ENCODE data around the gene TSFM. TPM values are rescaled to one million over a fixed set of nuclear protein-coding genes. Genes with fewer than 3 reads are reported as not detected.

The TSFM gene
- total RNA-seq, 2 experiments from 2014 or later: 23.0 to 24.4 TPM

DNA sequence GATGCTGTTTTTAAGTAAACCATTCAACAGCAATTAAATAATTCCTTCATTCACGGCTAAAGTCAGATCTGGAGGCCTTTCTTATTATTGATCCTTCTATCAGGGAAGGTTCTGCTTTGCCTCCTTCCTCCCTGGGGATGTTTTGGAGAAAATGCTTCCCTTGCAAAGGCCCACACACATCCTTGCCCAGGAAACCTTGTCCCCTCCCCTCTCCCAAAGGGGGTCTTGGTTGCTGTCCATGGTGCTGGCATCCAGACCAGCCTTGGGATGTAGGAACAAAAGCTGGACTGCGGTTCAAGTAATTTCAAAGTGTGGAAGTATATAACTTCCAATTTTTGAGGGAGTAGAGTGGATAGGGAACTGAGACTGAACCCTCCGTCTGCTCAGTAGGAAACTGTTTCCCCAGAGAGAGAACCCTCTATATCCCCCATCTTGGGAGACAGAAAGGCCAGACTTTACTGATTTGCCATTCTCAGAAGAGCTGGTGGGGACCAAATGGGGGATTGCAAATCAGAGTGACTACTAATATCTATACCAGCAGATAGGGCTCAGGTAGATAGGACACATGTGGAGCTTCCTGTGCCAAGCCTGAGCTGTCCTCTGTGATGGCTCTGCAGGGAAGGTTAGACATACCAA is 22.1 kb upstream of the TSFM start:
- H3K9me3 Mint-ChIP-seq: no peaks in the 10 kb centered on the region
- DNase-seq (no peak), ATAC-seq (ENCODE audit: low read depth) (no peak)
- POLR2A ChIA-PET: no interaction called here
- peaks cover 8% of the 10 kb centered on the region for H3K36me3 Mint-ChIP-seq
- no peak overlapping the region for H3K4me3 Mint-ChIP-seq
- H3K27ac Mint-ChIP-seq: no peak overlapping the region
- peaks cover 5% of the 10 kb centered on the region for H3K27me3 Mint-ChIP-seq
- H3K4me1 Mint-ChIP-seq: peaks cover 18% of the 10 kb centered on the region

DNA sequence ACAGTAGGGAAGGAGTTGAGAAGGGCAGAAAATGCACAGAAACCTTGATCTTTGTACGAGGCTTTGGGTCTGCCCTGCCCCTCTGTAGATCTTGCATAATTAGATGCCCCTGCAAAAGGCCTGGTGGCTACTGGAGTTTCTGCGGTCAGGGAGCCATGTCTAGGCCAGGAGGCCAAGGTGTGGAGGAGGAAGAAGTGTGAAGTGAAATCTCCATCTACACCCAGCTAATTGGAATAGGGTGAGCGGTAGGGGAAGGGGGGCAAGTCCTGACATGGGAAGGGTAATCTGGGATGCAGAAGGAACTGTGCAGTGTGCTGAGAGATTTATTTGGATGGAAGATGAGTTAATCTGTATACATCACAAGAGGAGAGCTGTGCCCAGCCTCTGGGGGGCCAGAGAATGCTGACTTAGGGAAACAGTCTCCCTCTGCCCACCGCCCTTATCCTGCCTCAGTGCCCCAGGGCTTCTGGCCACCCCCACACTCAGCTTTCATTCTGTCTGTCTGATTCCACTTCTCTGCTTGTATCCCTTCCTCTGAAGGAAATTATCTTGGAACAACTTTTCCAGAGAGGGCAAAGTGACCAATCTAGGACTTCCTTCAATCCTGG is 21.1 kb upstream of the TSFM start:
- H3K27me3 Mint-ChIP-seq: peaks cover 9% of the 10 kb centered on the region
- no peaks in the 10 kb centered on the region for H3K9me3 Mint-ChIP-seq
- H3K36me3 Mint-ChIP-seq: peaks cover 8% of the 10 kb centered on the region
- no peak overlapping the region for H3K4me3 Mint-ChIP-seq
- ATAC-seq (ENCODE audit: low read depth) (no peak), DNase-seq (no peak)
- H3K27ac Mint-ChIP-seq: no peak overlapping the region
- peaks cover 22% of the 10 kb centered on the region for H3K4me1 Mint-ChIP-seq
- POLR2A ChIA-PET: no interaction called here

DNA sequence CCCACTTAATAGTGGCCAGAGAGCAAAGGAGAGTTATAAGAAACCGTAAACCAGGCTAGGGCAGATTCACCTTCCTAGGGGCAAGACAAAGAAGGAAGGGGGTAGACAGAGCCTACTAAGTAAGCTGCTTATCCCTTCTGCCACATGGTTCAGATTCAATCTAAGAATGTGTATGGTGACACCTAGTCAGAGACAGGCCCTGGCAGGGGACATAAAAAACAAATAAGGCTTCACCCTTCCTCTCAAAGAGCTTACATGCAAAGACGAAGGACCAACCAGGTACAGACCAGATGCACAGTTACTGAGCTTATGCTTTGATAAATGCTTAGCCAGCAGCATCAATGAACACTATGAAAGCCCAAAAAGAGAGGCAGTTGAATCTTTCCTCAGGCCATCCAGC is 20.1 kb upstream of the TSFM start:
- Mint-ChIP-seq H3K4me3 (no peak overlapping the region), H3K9me3 (no peaks in the 10 kb centered on the region), H3K27me3 (peaks cover 11% of the 10 kb centered on the region), H3K36me3 (peaks cover 8% of the 10 kb centered on the region), H3K4me1 (peaks cover 21% of the 10 kb centered on the region), H3K27ac (no peak overlapping the region)
- POLR2A ChIA-PET: no interaction called here
- no peak for DNase-seq
- ATAC-seq (ENCODE audit: low read depth): no peak

DNA sequence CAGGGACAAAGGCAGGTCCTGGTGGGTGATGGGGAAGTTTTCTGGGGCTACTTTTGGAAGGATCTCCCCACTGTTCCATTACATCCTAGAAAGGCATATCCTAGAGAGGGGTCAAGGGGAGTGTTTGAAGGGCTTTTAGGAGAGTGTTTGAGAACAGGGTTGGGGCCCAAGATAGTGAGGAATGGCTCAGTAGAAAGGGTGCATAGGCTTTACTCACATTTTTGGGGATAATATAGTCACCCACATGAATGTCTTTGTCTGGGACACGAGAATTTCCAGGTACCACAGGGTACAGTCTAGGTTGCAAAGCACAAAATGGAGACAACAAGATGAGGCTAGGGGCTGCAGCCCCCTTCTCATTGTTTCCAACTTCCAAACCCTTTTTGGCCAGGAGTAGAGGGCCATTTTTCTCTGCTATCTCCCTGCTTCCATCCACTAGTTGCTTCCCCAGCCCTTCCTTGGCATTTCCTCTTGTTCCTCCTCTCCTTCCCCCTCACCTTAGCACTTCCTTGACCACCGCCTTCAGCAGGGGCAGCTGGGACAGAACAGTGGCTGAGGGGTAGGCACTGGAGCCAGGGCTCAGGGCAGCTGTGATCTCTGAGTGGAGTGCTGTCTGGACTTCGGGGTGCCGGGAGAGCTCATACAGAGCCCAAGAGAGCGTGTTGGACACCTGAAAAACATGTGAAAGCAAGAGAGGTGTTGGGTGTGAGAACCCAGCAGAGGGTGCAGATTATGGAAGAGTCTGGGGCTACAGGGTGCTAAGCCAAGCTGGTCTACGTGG is 18.5 kb upstream of the TSFM start:
- ATAC-seq (ENCODE audit: low read depth): no peak
- DNase-seq: no peak
- POLR2A ChIA-PET: interaction anchor here (4.3 kb wide), 1 partner anchor 8 kb away, joined by 20 read pairs; the partner anchor contains the start of gene MARCHF9
- H3K27ac Mint-ChIP-seq: peak overlapping the region; percentile 21
- H3K4me3 Mint-ChIP-seq: peak overlapping the region; percentile 89
- no peaks in the 10 kb centered on the region for H3K9me3 Mint-ChIP-seq
- H3K27me3 Mint-ChIP-seq: peaks cover 11% of the 10 kb centered on the region
- peaks cover 21% of the 10 kb centered on the region for H3K4me1 Mint-ChIP-seq
- peaks cover 7% of the 10 kb centered on the region for H3K36me3 Mint-ChIP-seq

DNA sequence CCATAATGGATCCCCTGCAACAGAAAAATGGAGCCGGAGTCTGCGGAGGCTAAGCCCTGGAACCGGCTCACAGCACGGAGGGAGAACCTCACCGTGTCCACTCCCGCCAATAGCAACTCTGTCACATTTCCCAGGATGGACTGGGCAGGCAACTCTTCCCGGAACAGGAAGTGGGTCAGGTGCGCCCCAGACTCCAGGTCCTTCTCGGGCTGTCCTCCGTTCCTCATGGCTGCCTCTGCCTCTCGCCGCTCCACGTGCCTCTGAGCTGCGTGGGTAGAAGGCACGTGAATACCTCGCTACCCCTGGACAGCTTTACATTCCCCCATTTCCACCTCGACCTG is 18.0 kb upstream of the TSFM start:
- H3K4me3 Mint-ChIP-seq: peak overlapping the region; percentile 89
- peaks cover 18% of the 10 kb centered on the region for H3K4me1 Mint-ChIP-seq
- H3K36me3 Mint-ChIP-seq: peaks cover 7% of the 10 kb centered on the region
- H3K27ac Mint-ChIP-seq: peak overlapping the region; percentile 28
- peak; percentile 6 for ATAC-seq (ENCODE audit: low read depth)
- no peaks in the 10 kb centered on the region for H3K9me3 Mint-ChIP-seq
- DNase-seq: no peak
- H3K27me3 Mint-ChIP-seq: peaks cover 11% of the 10 kb centered on the region
- POLR2A ChIA-PET: interaction anchor here (4.3 kb wide), 1 partner anchor 8 kb away, joined by 20 read pairs; the partner anchor contains the start of gene MARCHF9

DNA sequence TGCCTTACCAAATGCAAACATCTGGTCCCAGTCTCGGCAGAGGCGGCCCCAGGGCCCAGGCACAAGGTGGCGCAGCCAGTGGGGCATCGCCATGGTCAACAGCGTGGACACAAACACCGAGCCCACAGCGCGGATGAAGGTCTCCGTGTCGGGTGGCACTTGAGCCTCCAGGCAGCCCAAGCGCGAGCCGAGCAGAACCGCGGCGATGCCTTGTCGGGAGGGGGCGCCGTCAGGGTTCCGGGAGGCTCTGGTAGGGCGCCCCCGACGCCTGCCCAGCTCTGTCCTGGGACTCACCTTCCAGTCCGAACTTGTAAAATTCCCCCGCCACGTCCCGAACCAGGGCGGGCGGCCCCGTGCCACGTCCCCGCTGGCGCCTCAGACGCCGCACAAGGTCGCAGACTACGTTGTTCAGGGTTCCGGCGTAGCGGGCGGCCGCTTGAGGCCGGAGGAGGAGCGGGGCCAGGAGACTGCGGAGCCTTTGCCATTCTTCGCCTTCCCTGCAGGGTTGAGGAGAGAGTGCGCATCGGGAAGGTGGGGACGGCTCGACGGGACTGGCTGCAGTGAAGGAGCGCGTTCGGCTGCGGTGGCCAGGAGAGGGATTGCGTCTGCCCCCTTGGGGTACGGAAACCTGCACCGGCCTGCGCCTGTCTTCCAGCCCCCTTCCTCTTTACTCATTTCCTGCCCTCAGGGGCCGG is 17.4 kb upstream of the TSFM start:
- H3K4me3 Mint-ChIP-seq: peak overlapping the region; percentile 89
- peaks cover 18% of the 10 kb centered on the region for H3K4me1 Mint-ChIP-seq
- DNase-seq: peak; percentile 74
- peak overlapping the region; percentile 28 for H3K27ac Mint-ChIP-seq
- peaks cover 7% of the 10 kb centered on the region for H3K36me3 Mint-ChIP-seq
- H3K9me3 Mint-ChIP-seq: no peaks in the 10 kb centered on the region
- ATAC-seq (ENCODE audit: low read depth): peak; percentile 82
- POLR2A ChIA-PET: interaction anchor here (0.7 to 4.3 kb wide), 2 partner anchors 9 to 71 kb away, joined by 4 to 20 read pairs; partner anchors contain the start of gene MARCHF9
- H3K27me3 Mint-ChIP-seq: peaks cover 11% of the 10 kb centered on the region

DNA sequence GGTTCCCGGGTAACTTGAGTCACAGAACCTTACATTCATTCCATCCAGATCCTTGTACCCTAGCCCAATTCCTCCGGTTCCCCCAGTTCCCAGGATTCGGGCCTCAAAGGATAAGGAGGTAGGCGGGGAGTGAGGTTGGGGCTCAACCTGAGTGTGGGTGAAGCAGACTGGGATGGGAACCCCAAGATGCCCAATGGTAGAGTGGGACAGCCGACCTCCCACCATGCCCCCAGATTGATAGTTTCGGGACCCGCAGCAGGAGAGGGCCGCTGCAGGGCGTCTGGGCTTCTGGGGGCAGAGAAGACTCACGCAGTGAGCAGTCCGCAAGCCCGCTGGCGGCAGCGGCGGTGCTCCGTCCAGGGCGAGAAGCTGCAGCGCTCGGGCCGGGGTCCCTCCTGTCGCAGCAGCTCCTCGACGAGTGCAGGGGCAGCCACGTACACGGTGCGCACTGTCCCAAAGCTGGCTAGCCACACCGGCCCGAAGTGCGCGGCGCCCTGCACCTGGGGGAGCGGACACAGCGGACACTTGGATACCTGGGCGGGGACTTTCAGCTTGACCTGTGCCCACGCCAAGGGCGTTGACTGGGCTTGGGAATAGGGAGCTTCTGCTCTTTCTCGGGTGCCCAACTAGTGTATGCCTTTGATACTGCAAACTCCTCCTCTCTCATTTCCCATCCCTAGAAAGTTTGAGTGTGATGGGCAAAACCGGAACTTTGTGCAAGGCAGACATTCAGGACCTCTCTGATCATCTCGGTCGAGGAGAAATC is 16.7 kb upstream of the TSFM start:
- DNase-seq: peak; percentile 44
- peak overlapping the region; percentile 89 for H3K4me3 Mint-ChIP-seq
- H3K27me3 Mint-ChIP-seq: peaks cover 11% of the 10 kb centered on the region
- POLR2A ChIA-PET: interaction anchor here (0.7 to 4.3 kb wide), 3 partner anchors 9 to 70 kb away, joined by 4 to 20 read pairs (median 4); partner anchors contain the start of gene MARCHF9
- H3K27ac Mint-ChIP-seq: no peak overlapping the region
- peaks cover 18% of the 10 kb centered on the region for H3K4me1 Mint-ChIP-seq
- no peaks in the 10 kb centered on the region for H3K9me3 Mint-ChIP-seq
- peaks cover 7% of the 10 kb centered on the region for H3K36me3 Mint-ChIP-seq
- peak; percentile 20 for ATAC-seq (ENCODE audit: low read depth)

DNA sequence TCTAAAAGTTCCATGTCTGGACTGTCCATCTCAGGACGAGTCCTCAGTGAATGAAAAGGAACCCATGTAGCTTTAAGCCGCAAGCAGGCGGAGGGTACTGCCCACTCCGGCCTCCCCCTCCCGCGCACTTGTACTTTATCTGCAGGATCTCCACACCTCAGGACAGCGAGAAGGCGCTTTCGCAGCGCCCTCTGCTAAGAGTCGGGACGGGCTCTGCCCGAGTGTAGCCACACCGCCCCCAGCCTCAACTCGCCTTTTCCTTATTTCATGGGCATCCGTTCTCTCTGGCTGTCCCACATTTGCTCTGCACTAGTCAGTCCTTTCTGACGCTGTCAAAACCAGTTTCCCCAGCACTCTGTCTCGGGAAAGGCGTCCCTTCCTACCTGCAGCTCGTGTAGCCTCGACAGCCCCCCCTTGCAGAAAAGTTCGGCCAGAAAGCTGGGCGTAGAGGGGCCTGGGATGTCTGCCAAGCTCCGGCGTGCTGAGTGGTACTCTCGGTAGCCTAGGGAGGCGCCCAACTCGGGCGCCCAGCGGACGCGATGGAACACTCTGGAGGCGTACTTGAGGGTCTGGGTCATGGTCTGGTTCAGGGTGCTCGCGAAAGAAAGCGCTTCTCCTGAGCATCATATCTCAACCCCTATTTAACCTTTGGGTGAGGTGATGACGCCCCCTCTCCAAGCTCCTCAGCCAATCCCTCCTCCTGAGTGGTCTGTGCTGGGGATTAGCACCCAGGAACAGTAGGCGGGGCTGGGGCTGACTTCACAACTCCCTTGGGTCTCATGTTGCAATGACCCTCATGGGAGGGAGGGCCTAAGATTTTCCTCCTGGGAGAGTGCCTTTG is 15.9 kb upstream of the TSFM start, which contains the start of gene CYP27B1:
Gene CYP27B1 (minus strand): TSS at position 615 of the 841 bp plus-strand sequence. CDS start 37 bp downstream, at position 578.
- peak within 1 kb of the TSS; percentile 89 for H3K4me3 Mint-ChIP-seq
- POLR2A ChIA-PET: interaction anchor here (1.5 to 4.3 kb wide), 4 partner anchors 10 to 25 kb away, joined by 3 to 20 read pairs (median 4); partner anchors contain the start of gene MARCHF9
- H3K27me3 Mint-ChIP-seq: peaks cover 11% of the 10 kb centered on the region
- H3K4me1 Mint-ChIP-seq: peaks cover 23% of the 10 kb centered on the region
- no peak within 1 kb of the TSS for H3K27ac Mint-ChIP-seq
- ATAC-seq (ENCODE audit: low read depth): no peak
- H3K9me3 Mint-ChIP-seq: no peaks in the 10 kb centered on the region
- no peak for DNase-seq
- H3K36me3 Mint-ChIP-seq: peaks cover 7% of the 10 kb centered on the region

DNA sequence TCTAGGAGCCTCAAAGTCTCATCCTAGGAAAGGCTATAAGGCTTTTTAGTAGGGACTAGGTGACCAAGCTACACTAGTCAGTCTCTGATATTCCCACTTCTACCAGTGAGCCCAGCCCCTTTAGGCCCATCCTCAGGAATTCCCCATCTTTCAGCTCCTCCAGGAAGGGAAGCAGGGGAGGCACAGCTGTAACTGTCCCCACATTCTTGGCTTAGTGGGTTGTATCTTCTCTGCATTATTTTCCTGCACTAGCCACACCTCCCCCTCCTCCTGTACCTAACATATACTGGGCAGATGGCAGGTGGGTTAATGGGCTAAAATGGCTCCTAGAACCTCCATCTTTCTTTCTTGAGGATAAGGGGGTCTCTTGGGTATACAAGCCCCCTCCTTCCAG is 15.3 kb upstream of the TSFM start:
- no peaks in the 10 kb centered on the region for H3K9me3 Mint-ChIP-seq
- H3K27ac Mint-ChIP-seq: no peak overlapping the region
- no peak overlapping the region for H3K4me3 Mint-ChIP-seq
- POLR2A ChIA-PET: interaction anchor here (1.5 to 4.3 kb wide), 3 partner anchors 11 to 26 kb away, joined by 3 to 20 read pairs (median 5); partner anchors contain the start of gene MARCHF9
- H3K4me1 Mint-ChIP-seq: peaks cover 26% of the 10 kb centered on the region
- no peak for DNase-seq
- no peak for ATAC-seq (ENCODE audit: low read depth)
- peaks cover 7% of the 10 kb centered on the region for H3K36me3 Mint-ChIP-seq
- peaks cover 11% of the 10 kb centered on the region for H3K27me3 Mint-ChIP-seq

DNA sequence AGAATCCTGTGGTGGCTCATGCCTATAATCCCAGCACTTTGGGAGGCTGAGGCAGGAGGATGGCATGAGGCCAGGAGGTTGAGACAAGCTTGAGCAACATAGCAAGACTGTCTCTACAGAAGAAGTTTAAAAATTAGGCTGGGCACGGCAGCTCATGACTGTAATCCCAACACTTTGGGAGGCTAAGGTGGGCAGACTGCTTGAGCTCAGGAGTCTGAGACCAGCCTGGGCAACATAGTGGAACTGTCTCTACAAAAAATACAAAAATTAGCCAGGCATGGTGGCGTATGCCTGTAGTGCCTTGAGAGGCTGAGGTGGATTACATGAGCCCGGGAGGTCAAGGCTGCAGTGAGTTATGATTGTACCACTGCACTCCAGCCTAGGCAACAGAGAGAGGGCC is 14.7 kb upstream of the TSFM start:
- H3K4me1 Mint-ChIP-seq: peaks cover 27% of the 10 kb centered on the region
- ATAC-seq (ENCODE audit: low read depth): no peak
- peaks cover 7% of the 10 kb centered on the region for H3K36me3 Mint-ChIP-seq
- H3K9me3 Mint-ChIP-seq: no peaks in the 10 kb centered on the region
- H3K27ac Mint-ChIP-seq: no peak overlapping the region
- POLR2A ChIA-PET: interaction anchor here (1.5 to 4.3 kb wide), 3 partner anchors 11 to 27 kb away, joined by 3 to 20 read pairs (median 5); partner anchors contain the start of gene MARCHF9
- DNase-seq: no peak
- peaks cover 11% of the 10 kb centered on the region for H3K27me3 Mint-ChIP-seq
- H3K4me3 Mint-ChIP-seq: no peak overlapping the region

DNA sequence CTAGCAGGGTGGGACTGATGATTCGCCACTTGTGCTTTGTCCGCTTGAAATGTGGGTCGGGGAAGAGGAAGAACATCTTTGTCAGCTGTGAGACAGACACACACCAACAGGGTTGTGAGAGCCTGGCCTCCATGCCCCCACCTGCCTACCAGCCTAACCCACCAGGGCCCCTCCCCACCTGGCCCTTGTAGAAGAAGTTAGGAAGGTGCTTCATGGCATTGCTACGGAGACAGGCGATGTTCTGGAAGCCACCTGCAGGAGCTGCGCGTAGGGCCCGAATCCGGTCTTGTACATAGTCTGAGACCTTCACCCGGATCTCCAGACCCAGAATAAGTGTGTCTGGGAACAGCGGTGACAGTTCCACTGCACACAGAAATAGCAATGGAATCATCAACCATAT is 13.0 kb upstream of the TSFM start:
- no peak for ATAC-seq (ENCODE audit: low read depth)
- Mint-ChIP-seq H3K27me3 (peaks cover 10% of the 10 kb centered on the region), H3K36me3 (peaks cover 4% of the 10 kb centered on the region), H3K4me1 (peaks cover 24% of the 10 kb centered on the region), H3K9me3 (no peaks in the 10 kb centered on the region), H3K27ac (no peak overlapping the region), H3K4me3 (no peak overlapping the region)
- POLR2A ChIA-PET: no interaction called here
- no peak for DNase-seq

DNA sequence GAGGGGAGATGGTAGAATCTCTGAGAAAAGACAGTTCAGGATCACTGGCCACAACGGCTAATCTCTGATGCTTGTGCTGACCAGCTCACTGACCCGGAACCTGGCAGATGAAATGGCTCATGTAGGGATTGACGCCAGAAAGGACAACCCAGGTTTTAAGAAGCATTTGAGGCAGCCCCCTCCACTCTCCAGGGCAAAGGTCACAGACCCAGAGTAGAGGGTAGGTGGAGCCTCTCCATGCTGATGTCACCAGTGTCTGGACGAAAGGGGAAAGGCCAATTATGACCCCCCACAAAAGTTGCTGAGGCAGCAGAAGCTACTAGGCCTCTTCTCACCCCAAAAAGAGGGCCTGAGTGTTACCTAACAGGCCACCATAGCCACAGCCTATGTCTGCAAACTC is 11.9 kb upstream of the TSFM start:
- Mint-ChIP-seq H3K4me1 (peaks cover 21% of the 10 kb centered on the region), H3K27me3 (peaks cover 6% of the 10 kb centered on the region), H3K36me3 (peaks cover 6% of the 10 kb centered on the region), H3K9me3 (no peaks in the 10 kb centered on the region), H3K4me3 (no peak overlapping the region), H3K27ac (no peak overlapping the region)
- DNase-seq (no peak), ATAC-seq (ENCODE audit: low read depth) (no peak)
- POLR2A ChIA-PET: no interaction called here
